ENCODE measurements around the gene SP110. TPM values are rescaled to one million over a fixed set of nuclear protein-coding genes. Genes with fewer than 3 reads are reported as not detected.

Gene SP110
- total and polyA plus RNA-seq, 2 of the 4 experiments (the other 2 are of a cell fraction): 9.3 to 10.2 TPM

DNA sequence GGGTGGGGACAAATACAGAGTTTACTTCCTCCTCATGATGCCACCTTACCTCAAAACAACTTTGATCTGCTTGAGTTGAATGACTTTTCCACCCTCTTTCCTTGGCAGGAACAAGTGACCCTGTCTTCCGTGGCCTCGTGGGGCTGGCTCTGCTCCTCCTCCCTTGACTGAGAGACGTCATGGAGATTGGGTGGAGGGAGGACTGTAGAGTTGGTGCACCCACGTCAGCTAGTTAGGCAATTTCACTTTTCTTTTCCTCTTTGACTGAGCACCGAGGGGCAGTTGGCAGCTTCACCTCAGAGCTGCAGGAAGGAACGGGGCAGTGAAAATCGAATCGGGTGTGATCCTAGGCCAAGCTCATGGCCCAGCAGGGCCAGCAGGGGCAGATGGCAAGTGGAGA lies 5.7 kb upstream of the SP110 start, which contains the start of gene SP140:
Gene SP140, plus strand, starts transcription at position 251 of the 400 bp plus-strand sequence. Its CDS starts 109 bp downstream, at position 360.
- Histone ChIP-seq H3K36me3 (ENCODE audit: control insufficient read depth, insufficient read depth, low read length) (no peaks in the 10 kb centered on the region), H3K56ac (ENCODE audit: extremely low read depth, insufficient read depth, low read length) (no peak within 1 kb of the TSS), H2BK15ac (ENCODE audit: low read depth, low read length) (no peak within 1 kb of the TSS), H3K9ac (ENCODE audit: low read depth, low read length) (no peak within 1 kb of the TSS), H3K9me3 (ENCODE audit: control insufficient read depth, insufficient read depth, low read length) (peaks cover 3% of the 10 kb centered on the region), H2BK20ac (ENCODE audit: low read depth, low read length) (no peak within 1 kb of the TSS), H3K27me3 (ENCODE audit: control insufficient read depth, insufficient read depth, low read length) (no peaks in the 10 kb centered on the region), H2AK9ac (replicated peaks; ENCODE audit: low read depth, low read length, poor library complexity) (no peak within 1 kb of the TSS), H3K79me1 (ENCODE audit: low read depth in 1 of 2, low read length in 2 of 2) (no peaks in the 10 kb centered on the region), H4K8ac (ENCODE audit: low read depth in 2 of 2, low read length in 2 of 2) (no peak within 1 kb of the TSS), H3K9me1 (ENCODE audit: insufficient read depth, low read length) (no peaks in the 10 kb centered on the region), H4K20me1 (ENCODE audit: insufficient read depth, low read length) (no peaks in the 10 kb centered on the region), H3K4me1 (ENCODE audit: control insufficient read depth, insufficient read depth, low read length) (no peaks in the 10 kb centered on the region; the same call in 1 of the 2 replicates), H3K18ac (ENCODE audit: low read depth, low read length) (no peak within 1 kb of the TSS), H3K4me2 (ENCODE audit: low read depth, low read length) (no peak within 1 kb of the TSS), H3K23ac (ENCODE audit: low read depth, low read length) (no peak within 1 kb of the TSS), H4K91ac (ENCODE audit: insufficient read depth, low read depth, low read length) (no peak within 1 kb of the TSS), H2BK120ac (ENCODE audit: low read depth, low read length) (no peak within 1 kb of the TSS), H3K4me3 (ENCODE audit: insufficient read depth, low read depth, low read length) (no peak within 1 kb of the TSS), H2AFZ (replicated peaks; ENCODE audit: low read length, poor library complexity) (no peak within 1 kb of the TSS), H2BK5ac (ENCODE audit: low read depth, low read length, poor library complexity, severe bottlenecking) (no peak within 1 kb of the TSS), H4K5ac (ENCODE audit: low read depth, low read length) (no peak within 1 kb of the TSS), H2AK5ac (ENCODE audit: low read depth, low read length) (no peak within 1 kb of the TSS), H3K4ac (ENCODE audit: low read depth, low read length) (no peak within 1 kb of the TSS), H3K27ac (ENCODE audit: insufficient read depth, low read length) (no peak within 1 kb of the TSS), H3K14ac (replicated peaks; ENCODE audit: low read depth, low read length) (no peak within 1 kb of the TSS)
- 80% methylated on average over 4 of the region's 8 CpGs; no CpG with 5 or more reads in 1 of the 2 experiments for WGBS, 2 experiments (ENCODE audit: extremely low coverage in 2 of 2, insufficient read length in 1 of 2)
- ChIA-PET CTCF (no interaction called here), POLR2A (ENCODE audit: unreplicated experiment) (no interaction called here)
- dilution Hi-C loops (cut with HindIII; ENCODE audit: low sequenced_read_pairs, unreplicated experiment) (no loop called here), in situ Hi-C loops (cut with MboI; ENCODE audit: low sequenced_read_pairs) (no loop called here), intact Hi-C loops (cut with micrococcal nuclease) (no loop called here)
- DNase-seq (no peak), ATAC-seq (ENCODE audit: low read depth) (no peak)
- BruUV-seq (replicated peaks): no TSS peak
- no peak for TF ChIP-seq CHD1 (IDR thresholded peaks at IDR 0.05; ENCODE audit: low read depth, low read length)
- TF ChIP-seq, protein P1, sequence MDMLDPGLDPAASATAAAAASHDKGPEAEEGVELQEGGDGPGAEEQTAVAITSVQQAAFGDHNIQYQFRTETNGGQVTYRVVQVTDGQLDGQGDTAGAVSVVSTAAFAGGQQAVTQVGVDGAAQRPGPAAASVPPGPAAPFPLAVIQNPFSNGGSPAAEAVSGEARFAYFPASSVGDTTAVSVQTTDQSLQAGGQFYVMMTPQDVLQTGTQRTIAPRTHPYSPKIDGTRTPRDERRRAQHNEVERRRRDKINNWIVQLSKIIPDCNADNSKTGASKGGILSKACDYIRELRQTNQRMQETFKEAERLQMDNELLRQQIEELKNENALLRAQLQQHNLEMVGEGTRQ (IDR thresholded peaks at IDR 0.05; ENCODE audit: low read depth, low read length): no peak
- no peak for TF ChIP-seq FOS (IDR thresholded peaks at IDR 0.05; ENCODE audit: low read depth, low read length)
- TF ChIP-seq, protein P2, sequence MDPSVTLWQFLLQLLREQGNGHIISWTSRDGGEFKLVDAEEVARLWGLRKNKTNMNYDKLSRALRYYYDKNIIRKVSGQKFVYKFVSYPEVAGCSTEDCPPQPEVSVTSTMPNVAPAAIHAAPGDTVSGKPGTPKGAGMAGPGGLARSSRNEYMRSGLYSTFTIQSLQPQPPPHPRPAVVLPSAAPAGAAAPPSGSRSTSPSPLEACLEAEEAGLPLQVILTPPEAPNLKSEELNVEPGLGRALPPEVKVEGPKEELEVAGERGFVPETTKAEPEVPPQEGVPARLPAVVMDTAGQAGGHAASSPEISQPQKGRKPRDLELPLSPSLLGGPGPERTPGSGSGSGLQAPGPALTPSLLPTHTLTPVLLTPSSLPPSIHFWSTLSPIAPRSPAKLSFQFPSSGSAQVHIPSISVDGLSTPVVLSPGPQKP (IDR thresholded peaks at IDR 0.05; ENCODE audit: borderline replicate concordance, low read depth, low read length): no peak
- TF ChIP-seq, protein P3, sequence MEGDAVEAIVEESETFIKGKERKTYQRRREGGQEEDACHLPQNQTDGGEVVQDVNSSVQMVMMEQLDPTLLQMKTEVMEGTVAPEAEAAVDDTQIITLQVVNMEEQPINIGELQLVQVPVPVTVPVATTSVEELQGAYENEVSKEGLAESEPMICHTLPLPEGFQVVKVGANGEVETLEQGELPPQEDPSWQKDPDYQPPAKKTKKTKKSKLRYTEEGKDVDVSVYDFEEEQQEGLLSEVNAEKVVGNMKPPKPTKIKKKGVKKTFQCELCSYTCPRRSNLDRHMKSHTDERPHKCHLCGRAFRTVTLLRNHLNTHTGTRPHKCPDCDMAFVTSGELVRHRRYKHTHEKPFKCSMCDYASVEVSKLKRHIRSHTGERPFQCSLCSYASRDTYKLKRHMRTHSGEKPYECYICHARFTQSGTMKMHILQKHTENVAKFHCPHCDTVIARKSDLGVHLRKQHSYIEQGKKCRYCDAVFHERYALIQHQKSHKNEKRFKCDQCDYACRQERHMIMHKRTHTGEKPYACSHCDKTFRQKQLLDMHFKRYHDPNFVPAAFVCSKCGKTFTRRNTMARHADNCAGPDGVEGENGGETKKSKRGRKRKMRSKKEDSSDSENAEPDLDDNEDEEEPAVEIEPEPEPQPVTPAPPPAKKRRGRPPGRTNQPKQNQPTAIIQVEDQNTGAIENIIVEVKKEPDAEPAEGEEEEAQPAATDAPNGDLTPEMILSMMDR (conservative IDR thresholded peaks at IDR 0.05; ENCODE audit: low read depth, low read length): no peak
- no peak for TF ChIP-seq RCOR1 (IDR thresholded peaks at IDR 0.05; ENCODE audit: insufficient replicate concordance, low read length)
- TF ChIP-seq MAFK (IDR thresholded peaks at IDR 0.05; ENCODE audit: low read depth, low read length): no peak
- TF ChIP-seq MAZ (IDR thresholded peaks at IDR 0.05; ENCODE audit: borderline replicate concordance, low read depth, low read length): no peak
- TF ChIP-seq POLR2A (IDR thresholded peaks at IDR 0.05; ENCODE audit: low read depth, low read length): no peak
- no peak for TF ChIP-seq RAD21 (IDR thresholded peaks at IDR 0.05; ENCODE audit: low read length)
- TF ChIP-seq NFE2L2 (IDR thresholded peaks at IDR 0.05; ENCODE audit: low read depth, low read length): no peak
- no peak for TF ChIP-seq SMC3 (IDR thresholded peaks at IDR 0.05; ENCODE audit: low read depth, low read length)
- no peak for TF ChIP-seq RFX5 (IDR thresholded peaks at IDR 0.05; ENCODE audit: low read depth, low read length)
- no peak for TF ChIP-seq MXI1 (IDR thresholded peaks at IDR 0.05; ENCODE audit: borderline replicate concordance, low read depth, low read length)
- TF ChIP-seq CEBPB (IDR thresholded peaks at IDR 0.05; ENCODE audit: low read depth, low read length): no peak
- TF ChIP-seq BHLHE40 (IDR thresholded peaks at IDR 0.05; ENCODE audit: low read depth, low read length): no peak
